HG02884 (cell line): Measurements from ENCODE around the gene SLC25A5.
"Not testable (repeated sequence)": the region's sequence is repeated elsewhere in the genome, so short reads cannot be mapped to it uniquely, and the experiment has no call there.

ENCODE experiments used
- ATAC-seq: cut with Tn5 transposase; IDR thresholded peaks from one replicate; pipeline ENCODE4 v1.9.1; 2021; ENCODE audit warnings: mild to moderate bottlenecking, moderate library complexity; ENCODE audit not compliant: unreplicated experiment

SLC25A5 gene

DNA sequence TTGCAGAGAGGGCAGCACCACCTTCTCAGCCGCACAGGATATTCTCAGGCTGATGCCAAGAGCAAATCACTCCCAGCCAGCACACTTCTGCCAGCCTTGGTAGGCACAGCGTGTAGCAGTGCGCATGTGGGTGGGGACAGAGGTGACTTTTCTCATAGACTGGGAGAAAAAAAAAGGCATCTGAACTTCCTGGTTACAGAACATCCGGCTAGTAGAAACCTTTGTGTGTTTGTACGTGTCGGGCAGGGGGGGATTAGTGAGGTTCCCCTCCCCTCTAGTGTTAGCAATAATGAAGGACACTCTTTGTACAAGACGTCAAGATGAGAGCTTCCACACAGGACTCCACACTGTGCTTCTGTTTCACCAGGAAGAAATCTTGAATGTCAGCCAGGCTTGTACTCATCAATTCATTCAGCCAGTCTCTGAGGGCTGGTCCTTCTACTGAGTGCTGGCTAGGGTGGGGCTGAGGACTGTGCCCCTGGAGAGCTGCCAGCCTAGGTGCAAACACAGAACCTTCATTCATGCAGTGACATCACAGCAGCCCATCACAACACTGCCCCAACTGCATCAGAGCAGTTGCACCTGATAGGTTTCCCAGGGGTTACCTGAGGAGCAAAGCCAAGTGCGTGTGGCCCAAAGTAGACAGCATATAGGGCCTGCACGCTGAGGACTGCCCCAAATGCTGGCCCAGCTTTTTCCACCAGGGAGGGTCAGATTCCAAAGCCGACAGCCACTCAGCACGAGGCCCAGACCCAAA, 34.7 kb downstream of the SLC25A5 start:
- no peak for ATAC-seq

DNA sequence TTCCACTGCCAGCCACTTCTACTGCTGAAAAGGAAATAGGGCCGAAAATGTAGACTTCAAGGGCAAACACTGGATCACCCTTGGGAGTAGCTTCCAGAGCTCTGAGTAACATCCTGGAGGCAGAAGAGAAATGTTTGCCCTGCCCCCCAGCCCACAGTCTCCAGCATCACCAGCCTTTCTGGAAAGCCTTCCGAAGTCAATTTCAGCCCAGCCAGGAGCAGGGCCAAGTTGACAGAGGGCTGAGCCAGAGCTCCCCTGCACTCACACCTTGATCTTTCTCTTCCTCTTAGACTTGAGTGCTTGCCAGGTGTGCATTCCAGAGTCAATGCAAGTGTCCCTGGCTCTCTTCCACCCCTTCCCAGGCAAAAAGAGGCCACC, 35.2 kb downstream of the SLC25A5 start:
- ATAC-seq, result no peak

DNA sequence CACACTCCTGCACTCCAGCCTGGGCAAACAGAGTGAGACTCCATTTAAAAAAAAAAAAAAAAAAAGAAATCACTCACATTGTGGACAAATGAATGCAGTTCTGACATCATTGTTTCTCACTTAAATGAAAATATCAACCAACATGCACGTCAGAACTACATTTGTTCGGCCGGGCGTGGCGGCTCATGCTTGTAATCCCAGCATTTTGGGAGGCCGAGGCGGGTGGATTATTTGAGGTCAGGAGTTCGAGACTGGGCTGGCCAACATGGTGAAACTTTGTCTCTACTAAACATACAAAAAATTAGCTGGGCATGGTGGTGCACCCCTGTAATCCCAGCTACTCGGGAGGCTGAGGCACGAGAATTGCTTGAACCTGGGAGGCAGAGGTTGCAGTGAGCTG, 36.9 kb downstream of the SLC25A5 start:
- not testable (repeated sequence) for ATAC-seq

DNA sequence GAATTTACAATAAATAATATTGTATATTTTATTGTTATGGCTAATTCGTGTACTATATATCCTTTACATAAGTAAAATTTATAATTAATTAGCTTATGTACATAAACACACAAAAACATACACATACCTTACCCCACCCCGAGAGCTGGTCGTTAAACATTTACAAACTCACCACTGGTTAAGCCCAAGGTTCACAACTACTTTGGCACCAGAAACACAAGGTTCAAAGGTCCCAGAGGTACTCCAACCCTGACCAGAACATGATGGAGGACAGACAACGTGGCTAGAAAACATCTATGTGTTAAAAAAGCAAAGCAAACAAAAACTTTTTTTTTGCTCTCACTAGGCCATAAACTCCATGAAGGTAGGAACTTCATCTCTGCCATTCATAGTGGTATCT, 37.7 kb downstream of the SLC25A5 start:
- ATAC-seq, result no peak

DNA sequence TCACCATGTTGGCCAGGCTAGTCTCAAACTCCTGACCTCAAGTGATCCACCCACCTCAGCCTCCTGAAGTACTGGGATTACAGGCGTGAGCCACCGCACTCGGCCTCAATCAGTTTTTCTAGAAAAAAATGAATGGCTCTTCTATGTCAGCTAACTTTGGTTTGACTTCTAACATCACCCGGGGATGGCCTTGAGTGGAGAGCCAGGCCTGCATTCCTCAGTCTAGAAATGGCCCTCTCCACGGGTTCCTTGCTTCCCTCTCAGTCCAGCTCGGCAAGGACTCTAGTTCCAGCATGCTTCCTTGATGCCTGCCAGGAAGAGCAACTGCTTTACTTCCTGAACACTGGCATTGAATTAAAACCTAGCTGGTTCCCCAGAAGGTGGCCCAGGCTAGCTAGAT, 39.0 kb downstream of the SLC25A5 start:
- ATAC-seq, result no peak

DNA sequence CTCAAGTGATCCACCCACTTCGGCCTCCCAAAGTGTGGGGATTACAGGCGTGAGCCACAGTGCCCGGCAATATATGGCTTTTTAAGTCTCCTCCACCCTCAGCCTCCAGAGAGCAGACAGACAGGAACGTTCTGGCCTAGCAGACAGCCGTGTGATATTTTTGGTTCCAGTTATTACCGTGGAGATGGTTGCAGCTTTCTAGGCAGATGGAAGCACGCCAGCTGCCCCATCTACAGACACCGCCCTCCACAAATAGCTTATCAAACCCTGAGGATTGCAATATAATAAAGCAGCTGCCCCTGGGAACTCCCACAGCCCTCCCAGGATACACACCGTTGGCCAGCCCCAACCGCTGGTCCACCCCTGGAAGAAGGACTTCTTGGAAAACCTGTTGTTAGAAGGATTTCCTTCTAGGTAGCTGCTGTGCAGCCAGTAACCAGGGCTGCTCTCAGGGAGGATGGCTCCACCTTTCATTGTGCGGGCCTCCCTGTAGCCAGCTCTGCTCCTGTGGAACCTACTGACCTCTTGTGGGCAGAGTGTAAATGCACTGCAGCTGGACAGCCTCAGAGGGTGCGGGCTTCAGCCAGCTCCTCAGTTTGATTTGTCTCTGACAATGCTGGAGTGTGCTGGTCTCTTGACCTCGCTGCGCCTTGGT, 44.0 kb downstream of the SLC25A5 start:
- ATAC-seq, result peak; percentile 60

DNA sequence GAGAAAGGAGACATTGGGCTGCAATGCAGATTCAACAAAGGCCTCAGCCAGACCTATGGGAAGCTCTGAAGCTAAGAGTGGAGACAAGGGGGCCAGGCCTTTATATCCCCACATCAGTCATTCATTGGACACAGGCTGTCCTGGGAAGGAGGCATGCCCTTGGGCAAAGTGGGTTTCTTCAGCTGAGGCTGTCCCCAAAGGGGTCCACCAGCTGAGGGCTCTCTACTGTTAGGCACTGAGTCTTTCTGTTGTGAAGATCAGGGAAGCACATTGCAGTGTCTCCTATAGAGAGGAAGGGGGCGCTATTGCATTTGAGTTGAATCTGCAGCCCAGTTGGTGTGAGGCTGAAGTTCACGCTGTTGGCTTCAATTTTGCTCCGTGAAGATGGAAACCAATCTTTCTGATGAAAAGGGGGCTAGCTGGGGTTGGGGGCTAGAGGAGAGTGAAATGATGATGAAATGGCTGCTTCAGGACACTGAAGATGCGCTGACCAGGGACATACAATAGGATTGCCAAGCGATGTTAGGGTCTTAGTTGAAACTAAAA, 48.0 kb downstream of the SLC25A5 start:
- peak; percentile 70 for ATAC-seq

DNA sequence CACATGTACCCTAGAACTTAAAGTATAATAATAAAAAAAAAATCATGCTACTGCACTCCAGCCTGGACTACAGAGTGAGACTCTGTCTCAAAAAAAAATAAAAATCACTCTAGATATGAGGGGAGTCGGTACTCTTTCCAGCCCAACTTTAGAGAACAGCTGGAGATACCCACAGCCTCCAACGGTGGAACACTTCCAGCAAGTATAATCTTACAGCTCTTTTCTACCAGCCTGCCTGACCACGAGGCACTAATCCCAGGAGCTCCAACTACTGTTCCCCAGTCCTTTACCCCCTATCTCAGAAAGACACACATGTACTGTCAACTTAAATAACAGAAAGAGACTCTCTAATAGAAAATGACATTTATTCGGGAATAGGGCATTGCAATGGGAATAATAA, 50.1 kb downstream of the SLC25A5 start:
- no peak for ATAC-seq
